Measurements from ENCODE around the gene SSBP2. TPM values are rescaled to one million over a fixed set of nuclear protein-coding genes. Genes with fewer than 3 reads are reported as not detected.
"Not testable (repeated sequence)": the region's sequence is repeated elsewhere in the genome, so short reads cannot be mapped to it uniquely, and the experiment has no call there.

The SSBP2 gene
- total RNA-seq, 3 donors from 2014 or later: 17.5 to 77.9 (median 20.9) TPM

DNA sequence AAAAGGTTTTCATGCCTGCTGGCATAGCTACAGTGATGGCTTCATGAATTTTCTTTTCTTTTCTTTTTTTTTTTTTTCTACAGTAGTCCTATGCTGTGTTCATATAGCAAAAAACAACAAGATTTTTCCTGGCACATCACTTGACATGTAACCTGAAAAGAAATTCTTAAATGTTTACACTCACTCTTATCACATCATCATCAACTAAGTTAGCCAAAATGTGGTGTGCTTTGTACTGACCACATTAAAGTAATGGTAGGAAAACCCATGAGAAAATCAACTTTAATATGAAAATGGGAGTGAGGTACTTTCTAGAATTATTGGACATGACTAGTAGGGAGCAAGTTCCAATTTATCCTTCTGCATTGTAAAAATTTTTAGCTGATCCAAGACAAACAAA, 146.7 kb downstream of the SSBP2 start:
- H3K9me3 ChIP-seq: no peaks in the 10 kb centered on the region
- TF ChIP-seq, protein P1, sequence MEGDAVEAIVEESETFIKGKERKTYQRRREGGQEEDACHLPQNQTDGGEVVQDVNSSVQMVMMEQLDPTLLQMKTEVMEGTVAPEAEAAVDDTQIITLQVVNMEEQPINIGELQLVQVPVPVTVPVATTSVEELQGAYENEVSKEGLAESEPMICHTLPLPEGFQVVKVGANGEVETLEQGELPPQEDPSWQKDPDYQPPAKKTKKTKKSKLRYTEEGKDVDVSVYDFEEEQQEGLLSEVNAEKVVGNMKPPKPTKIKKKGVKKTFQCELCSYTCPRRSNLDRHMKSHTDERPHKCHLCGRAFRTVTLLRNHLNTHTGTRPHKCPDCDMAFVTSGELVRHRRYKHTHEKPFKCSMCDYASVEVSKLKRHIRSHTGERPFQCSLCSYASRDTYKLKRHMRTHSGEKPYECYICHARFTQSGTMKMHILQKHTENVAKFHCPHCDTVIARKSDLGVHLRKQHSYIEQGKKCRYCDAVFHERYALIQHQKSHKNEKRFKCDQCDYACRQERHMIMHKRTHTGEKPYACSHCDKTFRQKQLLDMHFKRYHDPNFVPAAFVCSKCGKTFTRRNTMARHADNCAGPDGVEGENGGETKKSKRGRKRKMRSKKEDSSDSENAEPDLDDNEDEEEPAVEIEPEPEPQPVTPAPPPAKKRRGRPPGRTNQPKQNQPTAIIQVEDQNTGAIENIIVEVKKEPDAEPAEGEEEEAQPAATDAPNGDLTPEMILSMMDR (IDR thresholded peaks at IDR 0.05): no peak
- H3K4me3 ChIP-seq: no peak overlapping the region
- intact Hi-C loops (cut with DNase I, micrococcal nuclease): no loop called here
- no peaks in the 10 kb centered on the region for H3K36me3 ChIP-seq (ENCODE audit: low read depth)
- ATAC-seq: no peak
- H3K4me1 ChIP-seq (ENCODE audit: low read depth): no peaks in the 10 kb centered on the region
- DNase-seq: no peak

- no peak for ATAC-seq
- Histone ChIP-seq H3K4me1 (ENCODE audit: low read depth) (no peaks in the 10 kb centered on the region), H3K4me3 (no peak overlapping the region), H3K9me3 (peaks cover 4% of the 10 kb centered on the region), H3K36me3 (ENCODE audit: low read depth) (no peaks in the 10 kb centered on the region)
- intact Hi-C loops (cut with DNase I, micrococcal nuclease): no loop called here
- TF ChIP-seq, protein P1 (IDR thresholded peaks at IDR 0.05): no peak
- no peak for DNase-seq
These were observed 149.0 kb downstream of the SSBP2 start for GRCh38 chr5:81601919-81602318.

- H3K9me3 ChIP-seq; H3K36me3 ChIP-seq (ENCODE audit: low read depth); ATAC-seq; H3K4me1 ChIP-seq (ENCODE audit: low read depth); DNase-seq; intact Hi-C loops (cut with DNase I, micrococcal nuclease); H3K4me3 ChIP-seq: not testable (repeated sequence)
These were observed 158.8 kb downstream of the SSBP2 start for GRCh38 chr5:81592085-81592484.

DNA sequence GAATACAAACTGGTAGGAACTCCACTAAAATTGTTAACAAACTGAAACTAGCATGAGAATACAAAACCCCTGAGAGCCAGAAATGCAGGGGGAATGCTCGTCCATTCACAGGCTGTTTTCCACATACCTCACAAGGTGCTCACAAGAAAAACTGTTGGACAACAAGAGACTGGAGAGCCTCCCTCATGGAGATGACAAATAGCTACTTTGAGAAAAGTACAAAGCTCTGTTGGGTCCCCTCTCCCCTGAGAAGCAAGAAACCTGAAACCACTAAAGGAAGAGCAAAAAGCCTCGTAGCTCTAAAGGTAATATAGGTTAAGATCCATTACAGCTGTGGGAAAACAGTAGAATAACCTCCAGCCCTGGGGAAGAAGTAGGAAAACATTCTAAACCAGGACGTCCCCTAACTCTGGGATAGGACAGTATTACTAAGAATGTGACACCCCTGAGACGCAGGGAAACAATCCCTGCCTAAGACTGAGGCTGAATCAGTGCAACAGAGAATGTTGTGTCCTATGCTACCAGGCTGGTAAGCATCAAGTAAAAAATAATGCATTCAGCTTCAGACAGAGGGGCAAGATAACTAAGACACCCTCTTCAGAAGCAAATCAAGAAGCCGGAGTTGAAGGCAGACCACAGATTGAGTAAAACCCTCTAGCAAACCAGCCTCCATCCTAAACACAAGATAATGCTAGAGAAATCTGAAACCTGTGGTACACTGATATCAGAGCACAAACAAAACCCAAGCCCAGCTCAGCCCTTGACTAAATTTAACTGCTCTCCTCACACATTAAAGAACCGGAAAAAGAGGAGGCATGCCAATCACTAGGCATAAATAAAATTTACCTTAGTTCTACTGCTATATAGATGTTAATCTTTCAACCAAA, 160.2 kb downstream of the SSBP2 start:
- no peak for ATAC-seq

GRCh38 chr5:81579262-81579924, 171.5 kb downstream of the SSBP2 start:
- TF ChIP-seq, protein P1 (IDR thresholded peaks at IDR 0.05): no peak
- Histone ChIP-seq H3K36me3 (ENCODE audit: low read depth) (no peaks in the 10 kb centered on the region), H3K4me1 (ENCODE audit: low read depth) (no peaks in the 10 kb centered on the region), H3K4me3 (no peak overlapping the region), H3K9me3 (no peaks in the 10 kb centered on the region)
- no peak for ATAC-seq
- no peak for DNase-seq
- intact Hi-C loops (cut with DNase I, micrococcal nuclease): no loop called here

More for the DNA sequence above, 160.2 kb downstream of the SSBP2 start:
- no peak for DNase-seq
- no peaks in the 10 kb centered on the region for H3K9me3 ChIP-seq
- H3K4me1 ChIP-seq (ENCODE audit: low read depth): no peaks in the 10 kb centered on the region
- TF ChIP-seq, protein P1 (IDR thresholded peaks at IDR 0.05): no peak
- H3K4me3 ChIP-seq: no peak overlapping the region
- intact Hi-C loops (cut with DNase I, micrococcal nuclease): no loop called here
- H3K36me3 ChIP-seq (ENCODE audit: low read depth): no peaks in the 10 kb centered on the region

DNA sequence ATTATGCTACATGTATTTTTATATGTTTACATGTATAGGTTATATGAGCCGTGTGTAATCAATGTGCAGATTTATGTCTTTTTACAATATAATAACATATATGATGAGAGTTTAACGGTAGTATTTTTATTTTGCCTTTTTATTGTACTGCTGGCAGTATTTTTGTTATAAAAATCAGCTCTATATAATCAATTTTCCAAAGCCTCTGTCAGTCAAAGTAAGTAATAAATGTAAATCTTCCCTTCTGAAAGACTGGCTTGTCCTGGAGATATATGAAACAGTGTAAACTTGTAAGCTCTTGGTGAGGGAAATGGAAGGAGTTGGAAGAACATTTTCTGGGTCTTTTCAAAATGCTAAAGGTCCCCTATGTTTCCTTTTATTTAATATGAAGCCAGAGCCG, 173.8 kb downstream of the SSBP2 start:
- TF ChIP-seq, protein P1 (IDR thresholded peaks at IDR 0.05): no peak
- H3K4me3 ChIP-seq: no peak overlapping the region
- DNase-seq (no peak), ATAC-seq (no peak)
- H3K9me3 ChIP-seq: no peaks in the 10 kb centered on the region
- intact Hi-C loops (cut with DNase I, micrococcal nuclease): no loop called here
- no peaks in the 10 kb centered on the region for H3K4me1 ChIP-seq (ENCODE audit: low read depth)
- no peaks in the 10 kb centered on the region for H3K36me3 ChIP-seq (ENCODE audit: low read depth)
